ENCODE measurements around the gene CMSS1.
A peak's percentile ranks its signal among the peaks of the same experiment; 100 is the strongest.

Gene CMSS1

DNA sequence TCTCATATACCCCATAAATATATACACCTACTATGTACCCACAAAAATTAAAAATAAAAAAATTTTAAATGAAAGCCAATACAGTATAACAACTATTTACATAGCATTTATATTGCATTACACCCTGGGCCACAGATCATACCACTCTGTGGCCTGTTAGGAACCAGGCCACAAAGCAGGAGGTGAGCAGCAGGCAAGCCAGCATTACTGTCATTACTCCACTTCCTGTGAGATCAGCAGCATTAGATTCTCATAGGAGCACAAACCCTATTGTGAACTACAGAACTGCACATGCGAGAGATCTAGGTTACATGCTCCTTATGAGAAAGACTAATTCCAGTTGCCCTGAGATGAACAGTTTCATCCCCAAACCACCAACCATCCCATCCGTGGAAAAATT lies 279.2 kb downstream of the CMSS1 start:
- H3K4me2 ChIP-seq (ENCODE audit: low read length), result no peak overlapping the region
- H3K9me3 ChIP-seq (ENCODE audit: insufficient read depth, low read depth, low read length), result no peaks in the 10 kb centered on the region
- H3K4ac ChIP-seq (ENCODE audit: low read depth, low read length), result no peak overlapping the region
- no peak overlapping the region for H3K27ac ChIP-seq (ENCODE audit: low read depth, low read length)
- DNase-seq, result no peak
- H2BK12ac ChIP-seq (ENCODE audit: low read length), result peak overlapping the region; percentile 11
- no CpG with 5 or more reads among the region's 2 CpGs for WGBS (ENCODE audit: extremely low coverage, insufficient coverage, insufficient read length)
- H3K36me3 ChIP-seq (ENCODE audit: control insufficient read depth in 1 of 2, insufficient read depth in 2 of 2, low read length in 2 of 2), result no peaks in the 10 kb centered on the region
- H3K4me3 ChIP-seq (ENCODE audit: low read depth, low read length), result no peak overlapping the region
- H3K79me2 ChIP-seq (ENCODE audit: control insufficient read depth, insufficient read depth, low read length, poor library complexity), result peaks cover 1% of the 10 kb centered on the region
- H3K4me1 ChIP-seq (ENCODE audit: control insufficient read depth in 1 of 2, insufficient read depth in 2 of 2, low read length in 2 of 2), result peaks cover 0 to 9% of the 10 kb centered on the region in 2 experiments
- no peak overlapping the region for H2AFZ ChIP-seq (ENCODE audit: insufficient read depth, low read length, poor library complexity)
- peaks cover 2% of the 10 kb centered on the region for H3K79me1 ChIP-seq (ENCODE audit: low read length)
- no peak overlapping the region for H3K14ac ChIP-seq (ENCODE audit: low read length)
- H4K8ac ChIP-seq (ENCODE audit: low read depth, low read length), result no peak overlapping the region
- H4K12ac ChIP-seq (ENCODE audit: low read depth, low read length), result no peak overlapping the region
- no peak overlapping the region for H3K9ac ChIP-seq (ENCODE audit: low read length)
- no peak overlapping the region for H2AK5ac ChIP-seq (ENCODE audit: low read length)
- H2BK5ac ChIP-seq (ENCODE audit: low read depth, low read length, poor library complexity), result no peak overlapping the region
- no peak overlapping the region for H3K23ac ChIP-seq (ENCODE audit: low read length)
- no peak overlapping the region for H4K91ac ChIP-seq (ENCODE audit: low read depth, low read length)
- no peaks in the 10 kb centered on the region for H3K27me3 ChIP-seq (ENCODE audit: insufficient read depth, low read length)
- no peak overlapping the region for H2BK120ac ChIP-seq (ENCODE audit: insufficient read depth, low read length, poor library complexity)
- no peak overlapping the region for H3K18ac ChIP-seq (ENCODE audit: low read length)

GRCh38 chr3:100097919-100098783 lies 280.5 kb downstream of the CMSS1 start:
- peak; percentile 55 to 90 for DNase-seq
- H2BK12ac ChIP-seq (ENCODE audit: low read length), result no peak overlapping the region
- no peaks in the 10 kb centered on the region for H3K27me3 ChIP-seq (ENCODE audit: insufficient read depth, low read length)
- no peak overlapping the region for H2BK5ac ChIP-seq (ENCODE audit: low read depth, low read length, poor library complexity)
- H3K9ac ChIP-seq (ENCODE audit: low read length), result no peak overlapping the region
- H3K14ac ChIP-seq (ENCODE audit: low read length), result no peak overlapping the region
- H3K4me2 ChIP-seq (ENCODE audit: low read length), result peak overlapping the region; percentile 56
- H3K23ac ChIP-seq (ENCODE audit: low read length), result no peak overlapping the region
- H3K79me2 ChIP-seq (ENCODE audit: control insufficient read depth, insufficient read depth, low read length, poor library complexity), result peaks cover 1% of the 10 kb centered on the region
- peaks cover 0 to 9% of the 10 kb centered on the region in 2 experiments for H3K4me1 ChIP-seq (ENCODE audit: control insufficient read depth in 1 of 2, insufficient read depth in 2 of 2, low read length in 2 of 2)
- H4K12ac ChIP-seq (ENCODE audit: low read depth, low read length), result no peak overlapping the region
- no peak overlapping the region for H2BK120ac ChIP-seq (ENCODE audit: insufficient read depth, low read length, poor library complexity)
- no peak overlapping the region for H2AFZ ChIP-seq (ENCODE audit: insufficient read depth, low read length, poor library complexity)
- no peak overlapping the region for H4K91ac ChIP-seq (ENCODE audit: low read depth, low read length)
- H3K9me3 ChIP-seq (ENCODE audit: insufficient read depth, low read depth, low read length), result no peaks in the 10 kb centered on the region
- no CpG with 5 or more reads among the region's 6 CpGs for WGBS (ENCODE audit: extremely low coverage, insufficient coverage, insufficient read length)
- H2AK5ac ChIP-seq (ENCODE audit: low read length), result no peak overlapping the region
- H3K79me1 ChIP-seq (ENCODE audit: low read length), result peaks cover 2% of the 10 kb centered on the region
- H3K18ac ChIP-seq (ENCODE audit: low read length), result no peak overlapping the region
- no peak overlapping the region for H4K8ac ChIP-seq (ENCODE audit: low read depth, low read length)
- H3K4ac ChIP-seq (ENCODE audit: low read depth, low read length), result no peak overlapping the region
- peak overlapping the region; percentile 88 for H3K27ac ChIP-seq (ENCODE audit: low read depth, low read length)
- no peak overlapping the region for H3K4me3 ChIP-seq (ENCODE audit: low read depth, low read length)
- no peaks in the 10 kb centered on the region for H3K36me3 ChIP-seq (ENCODE audit: control insufficient read depth in 1 of 2, insufficient read depth in 2 of 2, low read length in 2 of 2)

GRCh38 chr3:100098784-100099070 lies 281.1 kb downstream of the CMSS1 start:
- H2AK5ac ChIP-seq (ENCODE audit: low read length), result no peak overlapping the region
- peaks cover 0 to 9% of the 10 kb centered on the region in 2 experiments for H3K4me1 ChIP-seq (ENCODE audit: control insufficient read depth in 1 of 2, insufficient read depth in 2 of 2, low read length in 2 of 2)
- peaks cover 2% of the 10 kb centered on the region for H3K79me1 ChIP-seq (ENCODE audit: low read length)
- no peak overlapping the region for H4K8ac ChIP-seq (ENCODE audit: low read depth, low read length)
- no peak overlapping the region for H3K4me3 ChIP-seq (ENCODE audit: low read depth, low read length)
- no peak overlapping the region for H4K12ac ChIP-seq (ENCODE audit: low read depth, low read length)
- no peak overlapping the region for H2BK120ac ChIP-seq (ENCODE audit: insufficient read depth, low read length, poor library complexity)
- no peak overlapping the region for H3K14ac ChIP-seq (ENCODE audit: low read length)
- H4K91ac ChIP-seq (ENCODE audit: low read depth, low read length), result no peak overlapping the region
- no peaks in the 10 kb centered on the region for H3K36me3 ChIP-seq (ENCODE audit: control insufficient read depth in 1 of 2, insufficient read depth in 2 of 2, low read length in 2 of 2)
- no peaks in the 10 kb centered on the region for H3K27me3 ChIP-seq (ENCODE audit: insufficient read depth, low read length)
- no peak overlapping the region for H2AFZ ChIP-seq (ENCODE audit: insufficient read depth, low read length, poor library complexity)
- no peak overlapping the region for H3K4me2 ChIP-seq (ENCODE audit: low read length)
- DNase-seq, result no peak
- no peaks in the 10 kb centered on the region for H3K9me3 ChIP-seq (ENCODE audit: insufficient read depth, low read depth, low read length)
- H3K4ac ChIP-seq (ENCODE audit: low read depth, low read length), result no peak overlapping the region
- H2BK12ac ChIP-seq (ENCODE audit: low read length), result no peak overlapping the region
- no peak overlapping the region for H3K9ac ChIP-seq (ENCODE audit: low read length)
- peak overlapping the region; percentile 88 for H3K27ac ChIP-seq (ENCODE audit: low read depth, low read length)
- no peak overlapping the region for H2BK5ac ChIP-seq (ENCODE audit: low read depth, low read length, poor library complexity)
- H3K23ac ChIP-seq (ENCODE audit: low read length), result no peak overlapping the region
- H3K18ac ChIP-seq (ENCODE audit: low read length), result no peak overlapping the region
- peaks cover 1% of the 10 kb centered on the region for H3K79me2 ChIP-seq (ENCODE audit: control insufficient read depth, insufficient read depth, low read length, poor library complexity)

DNA sequence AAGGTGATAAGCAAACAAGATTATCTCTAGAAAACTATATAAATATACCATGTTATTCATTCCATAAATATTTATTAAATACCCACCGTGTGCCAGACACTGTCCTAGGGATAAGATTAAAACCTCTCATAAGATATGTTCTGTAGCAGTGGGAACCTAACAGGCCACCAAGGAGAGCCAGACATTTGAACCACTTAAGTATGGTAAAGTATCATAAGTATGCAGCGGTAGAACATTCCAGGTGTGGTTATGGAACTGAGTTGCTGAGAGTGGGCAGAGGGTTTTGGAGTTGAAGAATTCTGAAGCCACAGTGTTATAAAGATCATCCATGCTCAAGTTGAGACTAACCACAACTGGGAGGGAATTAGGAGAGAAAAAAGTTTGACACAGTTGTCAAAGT lies 282.0 kb downstream of the CMSS1 start:
- H2BK5ac ChIP-seq (ENCODE audit: low read depth, low read length, poor library complexity), result no peak overlapping the region
- no peak overlapping the region for H3K4me3 ChIP-seq (ENCODE audit: low read depth, low read length)
- peak; percentile 37 to 70 for DNase-seq
- H4K12ac ChIP-seq (ENCODE audit: low read depth, low read length), result no peak overlapping the region
- H2AFZ ChIP-seq (ENCODE audit: insufficient read depth, low read length, poor library complexity), result no peak overlapping the region
- no peak overlapping the region for H2AK5ac ChIP-seq (ENCODE audit: low read length)
- H3K27me3 ChIP-seq (ENCODE audit: insufficient read depth, low read length), result no peaks in the 10 kb centered on the region
- no peak overlapping the region for H3K4me2 ChIP-seq (ENCODE audit: low read length)
- H4K91ac ChIP-seq (ENCODE audit: low read depth, low read length), result no peak overlapping the region
- no peak overlapping the region for H2BK12ac ChIP-seq (ENCODE audit: low read length)
- H3K27ac ChIP-seq (ENCODE audit: low read depth, low read length), result no peak overlapping the region
- H3K9me3 ChIP-seq (ENCODE audit: insufficient read depth, low read depth, low read length), result no peaks in the 10 kb centered on the region
- H3K18ac ChIP-seq (ENCODE audit: low read length), result no peak overlapping the region
- peaks cover 1% of the 10 kb centered on the region for H3K79me2 ChIP-seq (ENCODE audit: control insufficient read depth, insufficient read depth, low read length, poor library complexity)
- H3K14ac ChIP-seq (ENCODE audit: low read length), result no peak overlapping the region
- WGBS (ENCODE audit: extremely low coverage, insufficient coverage, insufficient read length), result no CpG with 5 or more reads among the region's 2 CpGs
- H3K23ac ChIP-seq (ENCODE audit: low read length), result no peak overlapping the region
- H3K4ac ChIP-seq (ENCODE audit: low read depth, low read length), result no peak overlapping the region
- H3K79me1 ChIP-seq (ENCODE audit: low read length), result peaks cover 2% of the 10 kb centered on the region
- no peak overlapping the region for H4K8ac ChIP-seq (ENCODE audit: low read depth, low read length)
- H3K36me3 ChIP-seq (ENCODE audit: control insufficient read depth in 1 of 2, insufficient read depth in 2 of 2, low read length in 2 of 2), result no peaks in the 10 kb centered on the region
- no peak overlapping the region for H2BK120ac ChIP-seq (ENCODE audit: insufficient read depth, low read length, poor library complexity)
- H3K4me1 ChIP-seq (ENCODE audit: control insufficient read depth in 1 of 2, insufficient read depth in 2 of 2, low read length in 2 of 2), result peaks cover 2 to 11% of the 10 kb centered on the region in 2 experiments
- H3K9ac ChIP-seq (ENCODE audit: low read length), result no peak overlapping the region
